ENCODE data around the gene NR2C1.
"Not testable (repeated sequence)": the region's sequence is repeated elsewhere in the genome, so short reads cannot be mapped to it uniquely, and the experiment has no call there.

Gene NR2C1

GRCh38 chr12:95002754-95003153 lies 70.7 kb downstream of the NR2C1 start:
- no peak for DNase-seq (ENCODE audit: low spot score)

GRCh38 chr12:94998326-94998725 lies 75.1 kb downstream of the NR2C1 start:
- DNase-seq (ENCODE audit: low spot score) = no peak

- DNase-seq (ENCODE audit: low spot score) = no peak
These were observed 75.7 kb downstream of the NR2C1 start for GRCh38 chr12:94997726-94998125.

GRCh38 chr12:94997061-94997460 lies 76.4 kb downstream of the NR2C1 start:
- DNase-seq (ENCODE audit: low spot score) = no peak

GRCh38 chr12:94994312-94994711 lies 79.1 kb downstream of the NR2C1 start:
- peak; percentile 23 for DNase-seq (ENCODE audit: low spot score)

- not testable (repeated sequence) for DNase-seq (ENCODE audit: low spot score)
These were observed 79.6 kb downstream of the NR2C1 start for GRCh38 chr12:94993855-94994254.

GRCh38 chr12:94990222-94990621 lies 83.2 kb downstream of the NR2C1 start:
- no peak for DNase-seq (ENCODE audit: low spot score)

- DNase-seq (ENCODE audit: low spot score) = no peak
These were observed 84.9 kb downstream of the NR2C1 start for GRCh38 chr12:94988471-94988870.

GRCh38 chr12:94987801-94988200 lies 85.6 kb downstream of the NR2C1 start:
- no peak for DNase-seq (ENCODE audit: low spot score)

- DNase-seq (ENCODE audit: low spot score) = no peak
These were observed 86.2 kb downstream of the NR2C1 start for GRCh38 chr12:94987076-94987669.

GRCh38 chr12:94985099-94985498 lies 88.3 kb downstream of the NR2C1 start:
- DNase-seq (ENCODE audit: low spot score) = not testable (repeated sequence)

GRCh38 chr12:94983321-94983720 lies 90.1 kb downstream of the NR2C1 start:
- DNase-seq (ENCODE audit: low spot score) = no peak

- DNase-seq (ENCODE audit: low spot score) = no peak
These were observed 91.0 kb downstream of the NR2C1 start for GRCh38 chr12:94982456-94982855.

GRCh38 chr12:94980577-94980976 lies 92.8 kb downstream of the NR2C1 start:
- no peak for DNase-seq (ENCODE audit: low spot score)

GRCh38 chr12:94979941-94980340 lies 93.5 kb downstream of the NR2C1 start:
- DNase-seq (ENCODE audit: low spot score) = no peak

- no peak for DNase-seq (ENCODE audit: low spot score)
These were observed 95.5 kb downstream of the NR2C1 start for GRCh38 chr12:94977766-94978468.

GRCh38 chr12:94973221-94973620 lies 100.2 kb downstream of the NR2C1 start:
- no peak for DNase-seq (ENCODE audit: low spot score)

- no peak for DNase-seq (ENCODE audit: low spot score)
These were observed 100.6 kb downstream of the NR2C1 start for GRCh38 chr12:94972795-94973194.

GRCh38 chr12:94971923-94972322 lies 101.5 kb downstream of the NR2C1 start:
- DNase-seq (ENCODE audit: low spot score) = no peak

GRCh38 chr12:94970560-94970959 lies 102.9 kb downstream of the NR2C1 start:
- no peak for DNase-seq (ENCODE audit: low spot score)
